ENCODE data around the gene ATXN7L3. TPM values are rescaled to one million over a fixed set of nuclear protein-coding genes. Genes with fewer than 3 reads are reported as not detected.

Gene ATXN7L3
- total and polyA plus RNA-seq, 10 of the 15 experiments (the other 5 are each of a cell fraction or from before 2014, with no cell fraction given): 0.71 to 78.7 (median 32.7) TPM

- no peak for TF ChIP-seq SP1 (IDR thresholded peaks at IDR 0.05; ENCODE audit: low read depth, low read length)
- TF ChIP-seq WRNIP1 (IDR thresholded peaks at IDR 0.05; ENCODE audit: borderline replicate concordance, low read depth, low read length): no peak
- TF ChIP-seq CREB1 (IDR thresholded peaks at IDR 0.05; ENCODE audit: low read depth): 0 out of 2 replicates have a peak, but pooled peaks have one; percentile 8
- no peak for TF ChIP-seq ZNF274 (IDR thresholded peaks at IDR 0.05; ENCODE audit: insufficient read depth, insufficient read length)
- TF ChIP-seq SMC3 (IDR thresholded peaks at IDR 0.05; ENCODE audit: borderline replicate concordance, low read length): no peak
- no peak for TF ChIP-seq EGR1 (IDR thresholded peaks at IDR 0.05; ENCODE audit: borderline replicate concordance in 1 of 2, low read depth in 2 of 2, low read length in 2 of 2)
- no peak for TF ChIP-seq ZZZ3 (IDR thresholded peaks at IDR 0.05; ENCODE audit: control insufficient read depth, insufficient read length, low read depth)
- no peak for TF ChIP-seq BCL3 (IDR thresholded peaks at IDR 0.05; ENCODE audit: borderline replicate concordance, insufficient read depth, low read depth, low read length, poor library complexity, severe bottlenecking)
- no peak for TF ChIP-seq PRDM15 (CRISPR knock-in tag; IDR thresholded peaks at IDR 0.05)
- no peak for TF ChIP-seq CHD2 (IDR thresholded peaks at IDR 0.05; ENCODE audit: borderline replicate concordance, low read depth, low read length)
- no peak for TF ChIP-seq SREBF1 (IDR thresholded peaks at IDR 0.05; ENCODE audit: low read length)
- no peak for TF ChIP-seq GABPA (IDR thresholded peaks at IDR 0.05; ENCODE audit: low read depth)
- TF ChIP-seq NFYB (IDR thresholded peaks at IDR 0.05; ENCODE audit: insufficient read depth, low read depth, low read length): no peak
- no peak for TF ChIP-seq TARDBP (IDR thresholded peaks at IDR 0.05; ENCODE audit: borderline replicate concordance)
- no peak for TF ChIP-seq SUPT20H (IDR thresholded peaks at IDR 0.05; ENCODE audit: borderline replicate concordance, control insufficient read depth, low read depth, low read length)
- peak; percentile 76 for TF ChIP-seq POLR2A (IDR thresholded peaks at IDR 0.05; ENCODE audit: low read depth, low read length)
- no peak for TF ChIP-seq E2F4 (IDR thresholded peaks at IDR 0.05; ENCODE audit: low read depth, low read length)
- no peak for TF ChIP-seq HSF1 (IDR thresholded peaks at IDR 0.05; ENCODE audit: low read depth, low read length)
- peak; percentile 19 for TF ChIP-seq E4F1 (IDR thresholded peaks at IDR 0.05; ENCODE audit: borderline replicate concordance, partially characterized antibody)
Measured at GRCh38 chr17:44220213-44221083, 20.8 kb upstream of the ATXN7L3 start (continued).
